ENCODE data around the gene RFT1. TPM values are rescaled to one million over a fixed set of nuclear protein-coding genes. Genes with fewer than 3 reads are reported as not detected.

Gene RFT1
- total and polyA plus RNA-seq, 2 of the 13 experiments (the other 11 are each of a cell fraction or from before 2014, with no cell fraction given), result 23.2 to 37.0 TPM

- WGBS (ENCODE audit: low lambda C conversion rate), result 9% methylated on average over 9 of the region's 17 CpGs
- intact Hi-C loops (cut with micrococcal nuclease; ENCODE audit: unreplicated experiment) (loop anchor here (5.0 kb wide), 1 partner anchor 38 kb away; the partner anchor contains the start of gene RFT1), in situ Hi-C loops (cut with HindIII; ENCODE audit: extremely low pct_ligation_motif_present, low pct_unique_long_range_greater_than_20kb) (no loop called here)
- FAIRE-seq, result peak; percentile 84
- Histone ChIP-seq H3K9ac (ENCODE audit: insufficient read depth, low read depth, low read length) (peak overlapping the region; percentile 66), H4K20me1 (ENCODE audit: insufficient read depth, low read length) (no peaks in the 10 kb centered on the region), H3K4me3 (replicated peaks in 1 of 3; ENCODE audit: insufficient read depth in 1 of 3, low read depth in 2 of 3, low read length in 3 of 3) (peak overlapping the region in 1 of 3 experiments; percentile 42; a peak in 2 of 6 replicates), H3K4me1 (ENCODE audit: insufficient read depth, low read length) (peaks cover 62% of the 10 kb centered on the region), H3K79me2 (ENCODE audit: insufficient read depth, low read length) (peaks cover 8% of the 10 kb centered on the region), H3K4me2 (ENCODE audit: low read depth, low read length) (peak overlapping the region; percentile 74), H3K9me3 (ENCODE audit: low read length) (no peaks in the 10 kb centered on the region), H2AFZ (ENCODE audit: low read length) (no peak overlapping the region), H3K36me3 (replicated peaks in 1 of 2; ENCODE audit: control insufficient read depth in 1 of 2, insufficient read depth in 2 of 2, low read length in 2 of 2) (peaks cover 6 to 16% of the 10 kb centered on the region in 2 experiments; a peak in 4 of 5 replicates), H3K27me3 (ENCODE audit: control insufficient read depth in 1 of 2, insufficient read depth in 2 of 2, low read length in 2 of 2) (no peaks in the 10 kb centered on the region), H3K27ac (ENCODE audit: extremely low read length, insufficient read depth, low read length) (peak overlapping the region; percentile 76)
- BruUV-seq (replicated peaks), result TSS peak; percentile 78
- POLR2A ChIA-PET, result interaction anchor here (1.8 to 4.6 kb wide), 4 partner anchors 11 to 37 kb away, joined by 13 to 137 read pairs (median 34); partner anchors contain the start of gene PRKCD
- peak; percentile 27 for ATAC-seq
- DNase-seq (ENCODE audit: low spot score), result peak; percentile 51
- CTCF ChIA-PET (ENCODE audit: low intra/inter-chr PET ratio, low total read pairs), result interaction anchor here (2.3 kb wide), 1 partner anchor 36 kb away, joined by 10 read pairs; no protein-coding TSS in a partner anchor
- TF ChIP-seq PBX2 (CRISPR knock-in tag; IDR thresholded peaks at IDR 0.05) (no peak), HMGXB3 (CRISPR knock-in tag; IDR thresholded peaks at IDR 0.05; ENCODE audit: borderline replicate concordance) (no peak), SP5 (CRISPR knock-in tag; IDR thresholded peaks at IDR 0.05; ENCODE audit: borderline replicate concordance, low read depth) (peak; percentile 70), MTF2 (CRISPR knock-in tag; IDR thresholded peaks at IDR 0.05; ENCODE audit: borderline replicate concordance) (0 out of 2 replicates have a peak, but pooled peaks have one; percentile 54), ATF6 (CRISPR knock-in tag; conservative IDR thresholded peaks at IDR 0.05) (no peak), ZBTB4 (CRISPR knock-in tag; IDR thresholded peaks at IDR 0.05; ENCODE audit: borderline replicate concordance) (0 out of 2 replicates have a peak, but pooled peaks have one; percentile 19), CENPT (CRISPR knock-in tag; IDR thresholded peaks at IDR 0.05; ENCODE audit: low read depth) (no peak), RBM39 (IDR thresholded peaks at IDR 0.05; ENCODE audit: low read depth, low read length, poor library complexity, severe bottlenecking) (peak; percentile 57), NFE2 (CRISPR knock-in tag; IDR thresholded peaks at IDR 0.05) (no peak), SP1 (IDR thresholded peaks at IDR 0.05) (no peak), SP1 (CRISPR knock-in tag; IDR thresholded peaks at IDR 0.05) (peak; percentile 20; the same call in 1 of the 2 replicates), ZNF557 (CRISPR knock-in tag; IDR thresholded peaks at IDR 0.05) (0 out of 2 replicates have a peak, but pooled peaks have one; percentile 56)
Measured at GRCh38 chr3:53170325-53171063, 40.3 kb upstream of the RFT1 start.
